ENCODE data around the gene CCR2. TPM values are rescaled to one million over a fixed set of nuclear protein-coding genes. Genes with fewer than 3 reads are reported as not detected.

Gene CCR2
- total RNA-seq, 1 experiment from 2014 or later = not detected

DNA sequence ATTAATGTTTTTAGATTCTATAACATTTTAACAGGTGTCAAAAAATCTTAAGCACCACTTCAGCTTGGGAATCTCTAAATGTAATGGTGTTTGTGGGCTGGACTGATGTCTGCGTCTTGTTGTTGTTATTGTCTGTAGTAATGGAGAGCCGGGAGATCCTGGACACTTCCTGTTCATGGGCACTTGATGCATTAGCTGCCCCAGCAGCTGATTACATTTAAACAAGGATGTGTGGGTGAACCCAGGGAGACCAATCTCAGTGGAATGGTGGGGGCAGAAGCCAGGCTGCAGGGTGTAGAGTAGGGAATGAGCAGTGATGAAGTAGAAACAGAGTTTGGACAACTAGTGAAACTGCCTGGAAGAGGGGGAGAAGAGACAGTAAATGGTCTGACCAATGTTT, 45.2 kb downstream of the CCR2 start:
- CTCF ChIA-PET = interaction anchor here (0.6 to 1.4 kb wide), 3 partner anchors 90 to 320 kb away, joined by 3 to 4 read pairs (median 3); no protein-coding TSS in a partner anchor
- BruUV-seq (replicated peaks) = no TSS peak

DNA sequence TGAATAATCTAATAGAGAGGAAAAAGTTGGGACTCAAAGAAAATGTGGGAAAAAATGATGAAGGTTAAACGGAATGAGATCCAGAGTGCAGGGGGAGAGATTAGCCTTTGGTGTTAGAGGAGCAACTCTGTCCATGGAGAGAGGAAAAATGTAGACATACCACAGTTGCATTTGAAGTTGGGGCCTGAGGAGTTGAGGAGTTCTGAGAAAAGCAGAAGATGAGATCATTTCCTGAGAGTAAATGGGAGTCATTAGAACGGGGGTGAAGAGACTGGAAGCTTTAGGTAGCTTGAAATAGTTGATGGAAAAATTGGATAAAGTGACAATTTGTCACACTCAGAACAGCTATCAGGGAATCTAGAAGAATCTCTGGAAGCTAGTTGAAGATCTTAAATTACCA, 45.6 kb downstream of the CCR2 start:
- H3K4me3 Mint-ChIP-seq (ENCODE audit: unreplicated experiment) = no peak overlapping the region
- no TSS peak for BruUV-seq (replicated peaks)
- CTCF ChIA-PET = interaction anchor here (0.7 to 1.4 kb wide), 2 partner anchors 11 to 320 kb away, joined by 3 read pairs; no protein-coding TSS in a partner anchor
- H3K36me3 Mint-ChIP-seq (ENCODE audit: insufficient read depth, unreplicated experiment) = no peaks in the 10 kb centered on the region
- H3K4me1 Mint-ChIP-seq (ENCODE audit: insufficient read depth, unreplicated experiment) = peaks cover 5% of the 10 kb centered on the region
- DNase-seq (ENCODE audit: unreplicated experiment) = no peak
- no peaks in the 10 kb centered on the region for H3K9me3 Mint-ChIP-seq (ENCODE audit: unreplicated experiment)
- H3K27me3 Mint-ChIP-seq (ENCODE audit: insufficient read depth, unreplicated experiment) = no peaks in the 10 kb centered on the region
- TF ChIP-seq, protein P1, sequence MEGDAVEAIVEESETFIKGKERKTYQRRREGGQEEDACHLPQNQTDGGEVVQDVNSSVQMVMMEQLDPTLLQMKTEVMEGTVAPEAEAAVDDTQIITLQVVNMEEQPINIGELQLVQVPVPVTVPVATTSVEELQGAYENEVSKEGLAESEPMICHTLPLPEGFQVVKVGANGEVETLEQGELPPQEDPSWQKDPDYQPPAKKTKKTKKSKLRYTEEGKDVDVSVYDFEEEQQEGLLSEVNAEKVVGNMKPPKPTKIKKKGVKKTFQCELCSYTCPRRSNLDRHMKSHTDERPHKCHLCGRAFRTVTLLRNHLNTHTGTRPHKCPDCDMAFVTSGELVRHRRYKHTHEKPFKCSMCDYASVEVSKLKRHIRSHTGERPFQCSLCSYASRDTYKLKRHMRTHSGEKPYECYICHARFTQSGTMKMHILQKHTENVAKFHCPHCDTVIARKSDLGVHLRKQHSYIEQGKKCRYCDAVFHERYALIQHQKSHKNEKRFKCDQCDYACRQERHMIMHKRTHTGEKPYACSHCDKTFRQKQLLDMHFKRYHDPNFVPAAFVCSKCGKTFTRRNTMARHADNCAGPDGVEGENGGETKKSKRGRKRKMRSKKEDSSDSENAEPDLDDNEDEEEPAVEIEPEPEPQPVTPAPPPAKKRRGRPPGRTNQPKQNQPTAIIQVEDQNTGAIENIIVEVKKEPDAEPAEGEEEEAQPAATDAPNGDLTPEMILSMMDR (IDR thresholded peaks at IDR 0.05; ENCODE audit: unreplicated experiment) = no peak
- H3K27ac Mint-ChIP-seq (ENCODE audit: low read depth, unreplicated experiment) = no peak overlapping the region
- intact Hi-C loops (cut with micrococcal nuclease) = no loop called here
- POLR2A ChIA-PET = no interaction called here

More for the DNA sequence above, 45.2 kb downstream of the CCR2 start:
- no peak overlapping the region for H3K27ac Mint-ChIP-seq (ENCODE audit: low read depth, unreplicated experiment)
- H3K4me3 Mint-ChIP-seq (ENCODE audit: unreplicated experiment) = no peak overlapping the region
- TF ChIP-seq, protein P1 (IDR thresholded peaks at IDR 0.05; ENCODE audit: unreplicated experiment) = no peak
- no peaks in the 10 kb centered on the region for H3K27me3 Mint-ChIP-seq (ENCODE audit: insufficient read depth, unreplicated experiment)
- intact Hi-C loops (cut with micrococcal nuclease) = no loop called here
- no peak for DNase-seq (ENCODE audit: unreplicated experiment)
- no peaks in the 10 kb centered on the region for H3K36me3 Mint-ChIP-seq (ENCODE audit: insufficient read depth, unreplicated experiment)
- peaks cover 5% of the 10 kb centered on the region for H3K4me1 Mint-ChIP-seq (ENCODE audit: insufficient read depth, unreplicated experiment)
- POLR2A ChIA-PET = no interaction called here
- no peaks in the 10 kb centered on the region for H3K9me3 Mint-ChIP-seq (ENCODE audit: unreplicated experiment)

DNA sequence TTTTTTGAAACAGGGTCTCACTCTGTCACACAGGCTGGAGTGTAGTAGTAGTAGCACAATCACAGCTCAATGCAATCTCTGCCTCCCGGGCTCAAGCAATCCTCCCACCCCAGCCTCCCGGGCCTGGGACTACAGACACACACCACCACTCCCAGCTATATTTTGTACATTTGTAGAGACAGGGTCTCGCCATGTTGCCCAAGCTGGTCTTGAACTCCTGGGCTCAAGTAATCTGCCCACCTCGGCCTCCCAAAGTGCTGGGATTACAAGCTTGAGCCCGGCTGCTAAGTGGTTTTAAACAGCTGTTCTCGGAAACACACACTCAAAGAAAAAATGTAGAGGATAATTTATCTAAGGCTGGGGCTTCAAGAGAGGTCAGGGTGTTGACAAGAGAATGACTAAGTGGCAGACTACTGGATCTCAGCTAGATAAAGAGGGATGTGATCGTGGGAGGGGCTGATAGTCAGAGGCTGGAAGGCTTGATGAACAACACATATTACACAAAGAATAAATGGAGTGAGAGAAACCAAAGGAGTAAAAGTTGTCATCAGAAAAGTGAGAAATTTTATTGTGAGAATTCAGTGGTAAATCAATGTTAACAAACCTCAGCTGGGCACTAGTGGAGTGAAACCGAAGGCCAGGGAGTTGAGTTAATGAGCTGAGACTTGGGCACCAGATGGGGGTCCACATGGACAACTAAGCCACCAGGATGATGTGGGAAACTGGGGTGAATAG, 46.3 kb downstream of the CCR2 start:
- intact Hi-C loops (cut with micrococcal nuclease) = no loop called here
- no peak for DNase-seq (ENCODE audit: unreplicated experiment)
- TF ChIP-seq, protein P1 (IDR thresholded peaks at IDR 0.05; ENCODE audit: unreplicated experiment) = no peak
- no peak overlapping the region for H3K4me3 Mint-ChIP-seq (ENCODE audit: unreplicated experiment)
- no TSS peak for BruUV-seq (replicated peaks)
- H3K9me3 Mint-ChIP-seq (ENCODE audit: unreplicated experiment) = no peaks in the 10 kb centered on the region
- H3K4me1 Mint-ChIP-seq (ENCODE audit: insufficient read depth, unreplicated experiment) = peaks cover 4% of the 10 kb centered on the region
- H3K27me3 Mint-ChIP-seq (ENCODE audit: insufficient read depth, unreplicated experiment) = no peaks in the 10 kb centered on the region
- ChIA-PET POLR2A (no interaction called here), CTCF (interaction anchor here (0.7 to 1.4 kb wide), 3 partner anchors 11 to 881 kb away, joined by 3 to 4 read pairs (median 3); no protein-coding TSS in a partner anchor)
- H3K27ac Mint-ChIP-seq (ENCODE audit: low read depth, unreplicated experiment) = no peak overlapping the region
- H3K36me3 Mint-ChIP-seq (ENCODE audit: insufficient read depth, unreplicated experiment) = no peaks in the 10 kb centered on the region

DNA sequence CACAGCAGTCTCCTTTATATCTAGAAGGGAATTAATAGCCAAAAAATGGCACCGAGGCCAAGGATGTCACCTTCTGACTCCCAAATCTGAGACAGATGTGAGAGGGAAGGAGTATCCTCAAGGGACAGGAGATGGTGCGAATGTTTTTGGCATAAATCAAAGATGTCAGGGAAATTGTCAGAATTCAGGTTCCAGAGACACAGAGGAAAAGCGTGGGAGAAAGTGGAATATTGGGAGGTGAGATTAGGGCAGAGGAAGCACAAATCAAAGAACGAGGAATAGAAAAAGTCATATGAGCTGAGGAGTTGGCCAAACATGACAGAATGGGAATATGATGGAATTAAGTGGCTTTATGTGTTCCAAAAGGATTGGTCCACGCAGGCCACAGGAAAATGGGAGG, 46.9 kb downstream of the CCR2 start:
- CTCF ChIA-PET = interaction anchor here (0.7 kb wide), 1 partner anchor 882 kb away, joined by 4 read pairs; no protein-coding TSS in a partner anchor
- Mint-ChIP-seq H3K4me1 (ENCODE audit: insufficient read depth, unreplicated experiment) (no peaks in the 10 kb centered on the region), H3K27me3 (ENCODE audit: insufficient read depth, unreplicated experiment) (no peaks in the 10 kb centered on the region), H3K9me3 (ENCODE audit: unreplicated experiment) (no peaks in the 10 kb centered on the region), H3K27ac (ENCODE audit: low read depth, unreplicated experiment) (no peak overlapping the region), H3K36me3 (ENCODE audit: insufficient read depth, unreplicated experiment) (no peaks in the 10 kb centered on the region), H3K4me3 (ENCODE audit: unreplicated experiment) (no peak overlapping the region)
- TF ChIP-seq, protein P1 (IDR thresholded peaks at IDR 0.05; ENCODE audit: unreplicated experiment) = no peak
- intact Hi-C loops (cut with micrococcal nuclease) = no loop called here
- POLR2A ChIA-PET = no interaction called here
- no peak for DNase-seq (ENCODE audit: unreplicated experiment)
- BruUV-seq (replicated peaks) = no TSS peak
